Measurements from ENCODE around the gene PPARA. TPM values are rescaled to one million over a fixed set of nuclear protein-coding genes. Genes with fewer than 3 reads are reported as not detected.

Gene PPARA
- total RNA-seq, 1 donor = 22.1 TPM

GRCh38 chr22:46147471-46148267 lies 2.7 kb upstream of the PPARA start:
- no peak overlapping the region for H2AFZ ChIP-seq (ENCODE audit: low read length)
- peaks cover 26% of the 10 kb centered on the region for H3K27me3 ChIP-seq (ENCODE audit: insufficient read depth, low read length)
- no peaks in the 10 kb centered on the region for H3K36me3 ChIP-seq (ENCODE audit: insufficient read depth, low read length)
- H3K79me2 ChIP-seq (ENCODE audit: insufficient read depth, low read length) = peaks cover 6% of the 10 kb centered on the region
- H3K4me3 ChIP-seq (ENCODE audit: insufficient read depth, low read length) = no peak overlapping the region
- H3K4me1 ChIP-seq (ENCODE audit: insufficient read depth, low read length) = peaks cover 4% of the 10 kb centered on the region
- peak; percentile 81 for DNase-seq (ENCODE audit: insufficient read length, low spot score, missing footprints)
- H3K4me2 ChIP-seq (ENCODE audit: insufficient read depth, low read length) = no peak overlapping the region
- no peak for TF ChIP-seq CTCF (IDR thresholded peaks at IDR 0.05; ENCODE audit: extremely low read depth, low read depth, low read length)
- no peaks in the 10 kb centered on the region for H3K9me3 ChIP-seq (ENCODE audit: low read depth, low read length)
- peaks cover 6% of the 10 kb centered on the region for H4K20me1 ChIP-seq (ENCODE audit: insufficient read depth, low read length)
- H3K27ac ChIP-seq (ENCODE audit: low read depth, low read length) = no peak overlapping the region

GRCh38 chr22:46148336-46148735 lies 2.0 kb upstream of the PPARA start:
- no peak overlapping the region for H2AFZ ChIP-seq (ENCODE audit: low read length)

GRCh38 chr22:46148816-46149511 lies 1.4 kb upstream of the PPARA start:
- Histone ChIP-seq H3K27ac (ENCODE audit: low read depth, low read length) (no peak overlapping the region), H2AFZ (ENCODE audit: low read length) (peak overlapping the region; percentile 62), H3K4me1 (ENCODE audit: insufficient read depth, low read length) (peaks cover 4% of the 10 kb centered on the region), H3K36me3 (ENCODE audit: insufficient read depth, low read length) (peaks cover 6% of the 10 kb centered on the region), H4K20me1 (ENCODE audit: insufficient read depth, low read length) (peaks cover 7% of the 10 kb centered on the region), H3K9me3 (ENCODE audit: low read depth, low read length) (no peaks in the 10 kb centered on the region), H3K4me3 (ENCODE audit: insufficient read depth, low read length) (peak overlapping the region; percentile 79), H3K27me3 (ENCODE audit: insufficient read depth, low read length) (peaks cover 22% of the 10 kb centered on the region), H3K79me2 (ENCODE audit: insufficient read depth, low read length) (peaks cover 6% of the 10 kb centered on the region), H3K4me2 (ENCODE audit: insufficient read depth, low read length) (peak overlapping the region; percentile 90)
- peak; percentile 79 for DNase-seq (ENCODE audit: insufficient read length, low spot score, missing footprints)
- no peak for TF ChIP-seq CTCF (IDR thresholded peaks at IDR 0.05; ENCODE audit: extremely low read depth, low read depth, low read length)

More at GRCh38 chr22:46148336-46148735, 2.0 kb upstream of the PPARA start:
- Histone ChIP-seq H3K79me2 (ENCODE audit: insufficient read depth, low read length) (peaks cover 6% of the 10 kb centered on the region), H3K9me3 (ENCODE audit: low read depth, low read length) (no peaks in the 10 kb centered on the region), H4K20me1 (ENCODE audit: insufficient read depth, low read length) (peaks cover 6% of the 10 kb centered on the region), H3K4me3 (ENCODE audit: insufficient read depth, low read length) (no peak overlapping the region), H3K36me3 (ENCODE audit: insufficient read depth, low read length) (peaks cover 2% of the 10 kb centered on the region), H3K27me3 (ENCODE audit: insufficient read depth, low read length) (peaks cover 22% of the 10 kb centered on the region), H3K4me2 (ENCODE audit: insufficient read depth, low read length) (no peak overlapping the region), H3K4me1 (ENCODE audit: insufficient read depth, low read length) (peaks cover 4% of the 10 kb centered on the region), H3K27ac (ENCODE audit: low read depth, low read length) (no peak overlapping the region)
- TF ChIP-seq CTCF (IDR thresholded peaks at IDR 0.05; ENCODE audit: extremely low read depth, low read depth, low read length) = no peak
- DNase-seq (ENCODE audit: insufficient read length, low spot score, missing footprints) = peak; percentile 81

- peak overlapping the region; percentile 62 for H2AFZ ChIP-seq (ENCODE audit: low read length)
- H3K36me3 ChIP-seq (ENCODE audit: insufficient read depth, low read length) = peaks cover 7% of the 10 kb centered on the region
- H3K27me3 ChIP-seq (ENCODE audit: insufficient read depth, low read length) = peaks cover 22% of the 10 kb centered on the region
- H3K4me3 ChIP-seq (ENCODE audit: insufficient read depth, low read length) = peak overlapping the region; percentile 79
- TF ChIP-seq CTCF (IDR thresholded peaks at IDR 0.05; ENCODE audit: extremely low read depth, low read depth, low read length) = no peak
- no peaks in the 10 kb centered on the region for H3K9me3 ChIP-seq (ENCODE audit: low read depth, low read length)
- H3K79me2 ChIP-seq (ENCODE audit: insufficient read depth, low read length) = peaks cover 6% of the 10 kb centered on the region
- H3K4me1 ChIP-seq (ENCODE audit: insufficient read depth, low read length) = peaks cover 4% of the 10 kb centered on the region
- peak overlapping the region; percentile 90 for H3K4me2 ChIP-seq (ENCODE audit: insufficient read depth, low read length)
- H3K27ac ChIP-seq (ENCODE audit: low read depth, low read length) = no peak overlapping the region
- DNase-seq (ENCODE audit: insufficient read length, low spot score, missing footprints) = peak; percentile 90
- peaks cover 8% of the 10 kb centered on the region for H4K20me1 ChIP-seq (ENCODE audit: insufficient read depth, low read length)
Observed at GRCh38 chr22:46149512-46150033, 753 bp upstream of the PPARA start.

Data from osteoblast (primary cell).